Naive thymus-derived CD4-positive, alpha-beta T cell (primary cell): Measurements from ENCODE around the gene WDR20. TPM values are rescaled to one million over a fixed set of nuclear protein-coding genes. Genes with fewer than 3 reads are reported as not detected.

Experiments used
- ATAC-seq: fragments of 150-1000 bp; cut with Tn5 transposase; 2 replicates; pipeline ENCODE4 v1.10.0; 2021; ENCODE audit warnings: mild to moderate bottlenecking, moderate library complexity
- CTCF ChIA-PET: fragments of 350-600 bp; sonication (Branson Sonifier 250); formaldehyde crosslinking; loops from one replicate; lab custom pipeline; 2021; ENCODE audit warnings: antibody characterized with exemption; lab: Charles Lee
- POLR2A ChIA-PET: fragments of 350-600 bp; sonication (Branson Sonifier 250); formaldehyde crosslinking; loops from one replicate; lab custom pipeline; 2021; ENCODE audit warnings: antibody characterized with exemption, inconsistent platforms; lab: Charles Lee
- DNase-seq, 9 donors: peaks; one replicate each; pipeline versions ENCODE4 v3.0.0 to v3.0.0-alpha.2; 2020 to 2022; ENCODE audit warnings: mixed read lengths in 1 of 9
- H3K27ac ChIP-seq: one replicate; pipeline ENCODE4 v1.7.0; 2013; ENCODE audit warnings: mild to moderate bottlenecking, low read depth, low read length, moderate library complexity
- H3K27me3 ChIP-seq, 2 donors: one replicate each; pipeline ENCODE4 v1.7.0; 2013; ENCODE audit warnings: low read length in 2 of 2, mild to moderate bottlenecking in 2 of 2, moderate library complexity in 2 of 2; ENCODE audit not compliant: control insufficient read depth in 2 of 2, insufficient read depth in 2 of 2
- H3K36me3 ChIP-seq, 3 experiments: 1 replicate in 2 of 3; 2 replicates in 1 of 3; pipeline ENCODE4 v1.7.0; 2013; ENCODE audit warnings: low read length in 3 of 3, mild to moderate bottlenecking in 3 of 3, moderate library complexity in 1 of 3; ENCODE audit not compliant: insufficient read depth in 3 of 3, control insufficient read depth in 2 of 3
- H3K4me1 ChIP-seq, 2 donors: one replicate each; pipeline ENCODE4 v1.7.0; 2013; ENCODE audit warnings: low read length in 2 of 2, mild to moderate bottlenecking in 2 of 2, moderate library complexity in 1 of 2; ENCODE audit not compliant: control insufficient read depth in 2 of 2, insufficient read depth in 2 of 2
- H3K4me3 ChIP-seq: 2 replicates; pipeline ENCODE4 v1.7.0; 2013; ENCODE audit warnings: mild to moderate bottlenecking, low read length
- H3K9me3 ChIP-seq, 3 experiments: 1 replicate in 2 of 3; 2 replicates in 1 of 3; pipeline ENCODE4 v1.7.0; 2013; ENCODE audit warnings: low read length in 3 of 3; ENCODE audit not compliant: control insufficient read depth in 2 of 3
- H3K27ac Mint-ChIP-seq, 9 donors: one replicate each; pipeline ENCODE4 v1.8.0; 2020 to 2022; ENCODE audit warnings: mixed read lengths in 9 of 9, mild to moderate bottlenecking in 8 of 9, moderate library complexity in 5 of 9, inconsistent platforms in 2 of 9
- H3K27me3 Mint-ChIP-seq, 5 donors: one replicate each; pipeline ENCODE4 v1.8.0; 2021 to 2022; ENCODE audit warnings: mixed read lengths in 5 of 5, mild to moderate bottlenecking in 1 of 5
- H3K36me3 Mint-ChIP-seq, 5 donors: one replicate each; pipeline ENCODE4 v1.8.0; 2020 to 2022; ENCODE audit warnings: mixed read lengths in 5 of 5, mild to moderate bottlenecking in 3 of 5, inconsistent platforms in 1 of 5
- H3K4me1 Mint-ChIP-seq, 7 donors: one replicate each; pipeline ENCODE4 v1.8.0; 2020 to 2022; ENCODE audit warnings: mixed read lengths in 7 of 7, mild to moderate bottlenecking in 3 of 7, inconsistent platforms in 1 of 7
- H3K4me3 Mint-ChIP-seq, 10 donors: one replicate each; pipeline ENCODE4 v1.8.0; 2020 to 2022; ENCODE audit warnings: mild to moderate bottlenecking in 10 of 10, mixed read lengths in 10 of 10, moderate library complexity in 6 of 10, inconsistent platforms in 2 of 10
- H3K9me3 Mint-ChIP-seq, 11 donors: one replicate each; pipeline ENCODE4 v1.8.0; 2020 to 2022; ENCODE audit warnings: mixed read lengths in 11 of 11, mild to moderate bottlenecking in 4 of 11, inconsistent platforms in 1 of 11, moderate library complexity in 1 of 11
- intact Hi-C, 2 donors: fragments of 100-400 bp; cut with micrococcal nuclease; formaldehyde crosslinking; loops; one replicate each; pipeline ENCODE4 v1.15.1; 2023
- polyA plus RNA-seq, 2 donors: library from polyadenylated mRNA; unstranded; fragments of 300-500 nt; fragmentation: Illumina TruSeq; gene quantifications; one replicate each; pipeline ENCODE4 v1.2.3, GENCODE V29; 2021
- total RNA-seq, 6 experiments: library from RNA in 5 of 6; stranded (reverse) in 5 of 6; gene quantifications; 1 replicate in 5 of 6; 2 replicates in 1 of 6; pipeline ENCODE4 v1.2.3 and lab custom pipeline; 2021 to 2026

Gene WDR20
- total and polyA plus RNA-seq, 7 experiments from 2014 or later: 9.1 to 67.8 (median 36.1) TPM

DNA sequence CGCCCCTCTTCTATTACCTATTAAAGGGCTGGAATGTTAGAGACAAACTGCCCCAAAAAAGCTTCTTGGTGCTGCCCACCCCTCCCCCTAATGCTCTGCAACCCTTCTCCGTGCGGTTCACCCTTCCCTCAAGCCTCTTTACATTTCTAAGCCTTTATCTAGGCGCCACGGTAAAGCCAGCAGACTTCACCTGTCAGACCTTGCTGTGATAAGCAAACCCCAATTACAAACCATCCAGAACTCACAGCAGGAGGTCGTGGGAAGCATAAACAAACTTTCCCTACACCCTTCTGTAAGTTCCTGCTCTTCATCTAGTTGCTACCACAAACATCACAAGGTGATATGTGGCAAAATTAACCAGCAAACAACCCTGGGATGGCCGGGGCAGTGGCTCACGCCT is 108.4 kb downstream of the WDR20 start:
- H3K36me3 Mint-ChIP-seq: no peaks in the 10 kb centered on the region

DNA sequence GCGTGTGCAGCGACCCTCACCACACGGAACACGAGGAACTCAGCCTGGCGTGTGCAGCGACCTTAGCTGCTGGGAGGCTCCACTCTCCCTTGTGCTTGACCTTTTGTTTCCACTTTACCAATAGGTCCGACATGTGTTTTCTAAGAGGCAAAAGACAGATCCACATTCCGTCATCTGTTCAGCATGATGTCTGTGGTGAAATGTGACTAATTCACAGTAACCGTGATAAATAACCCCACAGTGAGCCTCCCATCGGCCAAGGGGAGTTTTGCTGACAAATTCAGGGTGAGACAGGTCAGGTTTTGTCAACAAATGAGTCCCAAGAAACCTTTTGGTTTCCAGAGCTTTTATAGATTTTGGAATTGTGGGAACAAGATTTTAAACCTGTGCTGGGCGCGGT is 109.3 kb downstream of the WDR20 start:
- no peaks in the 10 kb centered on the region for H3K9me3 ChIP-seq
- no peaks in the 10 kb centered on the region for H3K27me3 ChIP-seq
- Mint-ChIP-seq H3K27ac (no peak overlapping the region), H3K4me3 (no peak overlapping the region), H3K9me3 (no peaks in the 10 kb centered on the region), H3K4me1 (no peaks in the 10 kb centered on the region), H3K27me3 (no peaks in the 10 kb centered on the region), H3K36me3 (no peaks in the 10 kb centered on the region)
- ATAC-seq (no peak), DNase-seq (no peak)
- intact Hi-C loops: no loop called here
- H3K27ac ChIP-seq: no peak overlapping the region
- H3K4me1 ChIP-seq: no peaks in the 10 kb centered on the region
- ChIA-PET POLR2A (no interaction called here), CTCF (no interaction called here)
- no peak overlapping the region for H3K4me3 ChIP-seq
- no peaks in the 10 kb centered on the region for H3K36me3 ChIP-seq

More for the DNA sequence above, 108.4 kb downstream of the WDR20 start:
- H3K4me1 ChIP-seq: no peaks in the 10 kb centered on the region
- Mint-ChIP-seq H3K9me3 (no peaks in the 10 kb centered on the region), H3K27me3 (no peaks in the 10 kb centered on the region), H3K4me3 (no peak overlapping the region), H3K27ac (no peak overlapping the region), H3K4me1 (no peaks in the 10 kb centered on the region)
- POLR2A ChIA-PET: no interaction called here
- ATAC-seq (no peak), DNase-seq (no peak)
- no peaks in the 10 kb centered on the region for H3K9me3 ChIP-seq
- intact Hi-C loops: no loop called here
- H3K27me3 ChIP-seq: no peaks in the 10 kb centered on the region
- H3K36me3 ChIP-seq: no peaks in the 10 kb centered on the region
- H3K4me3 ChIP-seq: no peak overlapping the region
- no peak overlapping the region for H3K27ac ChIP-seq
- CTCF ChIA-PET: no interaction called here

DNA sequence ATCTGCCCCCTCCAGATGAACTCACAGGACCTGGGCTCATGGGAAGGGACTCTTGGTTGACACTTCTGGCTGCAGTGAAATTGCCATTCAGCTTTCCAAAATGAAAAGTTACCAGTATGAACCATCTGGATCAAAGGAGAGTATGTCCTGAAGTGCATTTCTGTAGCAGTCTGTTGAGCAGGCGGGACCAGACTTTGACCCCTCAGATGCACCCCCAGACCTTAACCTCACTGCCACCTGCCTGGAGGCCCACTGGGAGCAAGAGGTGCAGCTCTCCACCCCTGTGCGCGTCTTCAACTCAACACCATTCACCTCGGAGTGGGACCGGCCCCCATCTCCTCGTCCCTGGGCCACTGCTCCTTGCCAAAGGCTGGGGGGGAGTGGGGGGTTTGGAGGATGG is 110.3 kb downstream of the WDR20 start:
- intact Hi-C loops: no loop called here
- ChIA-PET CTCF (interaction anchor here (0.6 kb wide), 1 partner anchor 189 kb away, joined by 3 read pairs; no protein-coding TSS in a partner anchor), POLR2A (no interaction called here)
- DNase-seq (no peak), ATAC-seq (no peak)
- H3K36me3 Mint-ChIP-seq: no peaks in the 10 kb centered on the region
- Histone ChIP-seq H3K9me3 (no peaks in the 10 kb centered on the region), H3K27ac (no peak overlapping the region), H3K27me3 (no peaks in the 10 kb centered on the region), H3K4me1 (no peaks in the 10 kb centered on the region), H3K4me3 (no peak overlapping the region), H3K36me3 (no peaks in the 10 kb centered on the region)
- no peaks in the 10 kb centered on the region for H3K4me1 Mint-ChIP-seq
- H3K27me3 Mint-ChIP-seq: no peaks in the 10 kb centered on the region
- no peak overlapping the region for H3K4me3 Mint-ChIP-seq
- H3K27ac Mint-ChIP-seq: no peak overlapping the region
- no peaks in the 10 kb centered on the region for H3K9me3 Mint-ChIP-seq

DNA sequence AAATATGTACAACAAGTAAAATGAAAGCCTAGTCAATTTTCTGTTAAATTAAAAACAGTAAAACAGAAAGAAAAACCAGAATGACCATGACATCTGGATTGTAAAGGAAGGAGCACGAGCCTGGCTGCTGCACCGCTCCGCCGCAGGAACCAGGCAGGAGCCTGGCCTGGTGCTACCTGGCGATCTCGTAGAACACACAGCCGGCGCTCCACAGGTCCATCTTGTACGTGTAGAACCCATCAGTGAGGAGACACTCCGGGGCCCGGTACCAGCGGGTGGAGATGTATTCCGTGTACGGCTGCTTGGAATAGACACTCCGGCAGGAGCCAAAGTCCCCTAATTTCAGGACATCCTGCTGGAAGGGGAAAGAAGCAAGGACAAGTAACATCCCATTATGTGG is 110.9 kb downstream of the WDR20 start:
- Histone ChIP-seq H3K27ac (no peak overlapping the region), H3K4me3 (no peak overlapping the region), H3K9me3 (no peaks in the 10 kb centered on the region), H3K4me1 (no peaks in the 10 kb centered on the region), H3K27me3 (no peaks in the 10 kb centered on the region), H3K36me3 (no peaks in the 10 kb centered on the region)
- POLR2A ChIA-PET: no interaction called here
- CTCF ChIA-PET: interaction anchor here (0.6 kb wide), 1 partner anchor 189 kb away, joined by 3 read pairs; no protein-coding TSS in a partner anchor
- Mint-ChIP-seq H3K4me1 (no peaks in the 10 kb centered on the region), H3K9me3 (no peaks in the 10 kb centered on the region), H3K27ac (no peak overlapping the region), H3K4me3 (no peak overlapping the region), H3K27me3 (no peaks in the 10 kb centered on the region), H3K36me3 (no peaks in the 10 kb centered on the region)
- ATAC-seq (no peak), DNase-seq (no peak)
- intact Hi-C loops: no loop called here

DNA sequence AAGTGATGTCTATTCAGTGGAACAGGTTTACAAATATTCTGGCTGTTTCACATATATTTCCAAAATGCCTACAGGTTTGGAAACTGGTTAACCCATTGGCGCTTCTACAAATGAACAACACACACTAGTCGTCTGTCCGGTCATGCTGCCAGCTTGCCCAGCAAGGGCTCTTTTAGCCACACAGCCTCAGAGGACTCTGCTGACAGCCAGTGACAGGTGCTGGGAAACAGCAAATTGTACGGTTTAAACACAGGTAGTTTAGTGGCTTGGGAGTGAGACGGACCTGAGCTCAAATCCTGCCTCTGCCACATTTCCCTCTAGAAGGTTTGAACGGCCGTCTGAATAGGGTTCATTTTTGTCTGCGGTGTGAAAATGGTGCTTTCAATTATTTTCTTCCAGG is 111.5 kb downstream of the WDR20 start:
- Histone ChIP-seq H3K27me3 (no peaks in the 10 kb centered on the region), H3K4me1 (no peaks in the 10 kb centered on the region), H3K27ac (no peak overlapping the region), H3K36me3 (no peaks in the 10 kb centered on the region), H3K4me3 (no peak overlapping the region), H3K9me3 (no peaks in the 10 kb centered on the region)
- CTCF ChIA-PET: no interaction called here
- POLR2A ChIA-PET: no interaction called here
- H3K4me3 Mint-ChIP-seq: no peak overlapping the region
- ATAC-seq (no peak), DNase-seq (no peak)
- intact Hi-C loops: no loop called here
- no peaks in the 10 kb centered on the region for H3K27me3 Mint-ChIP-seq
- no peaks in the 10 kb centered on the region for H3K36me3 Mint-ChIP-seq
- no peaks in the 10 kb centered on the region for H3K9me3 Mint-ChIP-seq
- no peak overlapping the region for H3K27ac Mint-ChIP-seq
- H3K4me1 Mint-ChIP-seq: no peaks in the 10 kb centered on the region

DNA sequence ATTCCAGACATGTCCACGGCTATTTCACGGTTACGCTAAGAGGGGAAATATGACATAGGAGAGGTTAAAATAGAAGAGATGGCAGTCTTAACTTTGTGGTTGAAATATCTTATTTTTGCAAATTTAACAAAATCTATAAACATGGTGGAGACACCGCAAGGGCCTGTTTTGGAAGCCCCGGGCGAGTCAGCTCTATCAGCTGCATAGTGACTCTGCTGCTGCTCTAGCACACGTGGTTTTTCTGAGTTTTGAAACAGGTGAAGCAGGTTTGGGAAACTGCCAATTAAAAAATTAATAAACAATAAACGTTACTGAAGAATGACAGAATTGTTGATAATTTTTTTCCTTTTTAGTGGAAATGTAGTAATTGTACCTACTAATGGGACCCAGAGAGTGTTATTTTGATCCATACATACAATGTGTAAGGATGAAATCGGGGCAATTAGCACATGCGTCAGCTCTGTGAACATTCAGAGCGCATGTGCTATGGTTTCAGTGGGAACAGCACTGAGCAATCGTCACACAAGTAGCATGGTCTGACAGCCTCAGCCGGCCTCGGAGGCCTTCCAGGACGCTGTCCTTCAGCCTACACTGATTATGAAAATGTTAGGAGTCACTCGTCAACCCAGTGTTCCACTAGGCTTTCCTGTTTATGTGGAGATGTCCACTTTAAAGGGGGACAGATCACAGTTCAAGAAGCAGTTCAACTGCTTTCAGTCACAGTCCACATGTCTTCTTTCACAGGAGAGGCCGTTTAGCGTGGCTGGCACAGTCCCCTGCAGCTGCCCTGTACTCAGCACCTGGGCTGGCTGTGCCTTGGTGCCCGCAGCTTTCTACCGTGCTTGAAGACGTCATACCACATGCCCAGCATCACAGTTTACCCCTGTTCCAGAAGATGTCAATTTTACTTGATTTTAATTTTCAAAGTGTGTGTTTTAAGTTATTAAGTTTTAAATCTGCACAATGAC is 113.4 kb downstream of the WDR20 start:
- intact Hi-C loops: no loop called here
- H3K4me1 ChIP-seq: no peaks in the 10 kb centered on the region
- DNase-seq: no peak
- H3K27me3 ChIP-seq: no peaks in the 10 kb centered on the region
- ChIA-PET CTCF (no interaction called here), POLR2A (interaction anchor here (0.7 kb wide), 1 partner anchor 124 kb away, joined by 8 read pairs; no protein-coding TSS in a partner anchor)
- no peaks in the 10 kb centered on the region for H3K36me3 Mint-ChIP-seq
- H3K4me1 Mint-ChIP-seq: no peaks in the 10 kb centered on the region
- H3K27ac Mint-ChIP-seq: no peak overlapping the region
- no peak overlapping the region for H3K27ac ChIP-seq
- H3K36me3 ChIP-seq: no peaks in the 10 kb centered on the region
- no peak for ATAC-seq
- peaks cover 0 to 2% (median 0%) of the 10 kb centered on the region in 5 donors for H3K27me3 Mint-ChIP-seq
- no peaks in the 10 kb centered on the region for H3K9me3 Mint-ChIP-seq
- no peaks in the 10 kb centered on the region for H3K9me3 ChIP-seq
- no peak overlapping the region for H3K4me3 Mint-ChIP-seq
- no peak overlapping the region for H3K4me3 ChIP-seq
